Stimulated activated CD4-positive, alpha-beta T cell treated with anti-CD3 and anti-CD28 coated beads, Interleukin-1b, Interleukin-23, amount 100 ng/mL, for 48 hours (primary cell): ENCODE data around the gene CDKAL1.
"Not testable (repeated sequence)": the region's sequence is repeated elsewhere in the genome, so short reads cannot be mapped to it uniquely, and the experiment has no call there.

Experiments
- DNase-seq: peaks from one replicate; pipeline ENCODE4 v3.0.0-alpha.2; 2020

Gene CDKAL1

DNA sequence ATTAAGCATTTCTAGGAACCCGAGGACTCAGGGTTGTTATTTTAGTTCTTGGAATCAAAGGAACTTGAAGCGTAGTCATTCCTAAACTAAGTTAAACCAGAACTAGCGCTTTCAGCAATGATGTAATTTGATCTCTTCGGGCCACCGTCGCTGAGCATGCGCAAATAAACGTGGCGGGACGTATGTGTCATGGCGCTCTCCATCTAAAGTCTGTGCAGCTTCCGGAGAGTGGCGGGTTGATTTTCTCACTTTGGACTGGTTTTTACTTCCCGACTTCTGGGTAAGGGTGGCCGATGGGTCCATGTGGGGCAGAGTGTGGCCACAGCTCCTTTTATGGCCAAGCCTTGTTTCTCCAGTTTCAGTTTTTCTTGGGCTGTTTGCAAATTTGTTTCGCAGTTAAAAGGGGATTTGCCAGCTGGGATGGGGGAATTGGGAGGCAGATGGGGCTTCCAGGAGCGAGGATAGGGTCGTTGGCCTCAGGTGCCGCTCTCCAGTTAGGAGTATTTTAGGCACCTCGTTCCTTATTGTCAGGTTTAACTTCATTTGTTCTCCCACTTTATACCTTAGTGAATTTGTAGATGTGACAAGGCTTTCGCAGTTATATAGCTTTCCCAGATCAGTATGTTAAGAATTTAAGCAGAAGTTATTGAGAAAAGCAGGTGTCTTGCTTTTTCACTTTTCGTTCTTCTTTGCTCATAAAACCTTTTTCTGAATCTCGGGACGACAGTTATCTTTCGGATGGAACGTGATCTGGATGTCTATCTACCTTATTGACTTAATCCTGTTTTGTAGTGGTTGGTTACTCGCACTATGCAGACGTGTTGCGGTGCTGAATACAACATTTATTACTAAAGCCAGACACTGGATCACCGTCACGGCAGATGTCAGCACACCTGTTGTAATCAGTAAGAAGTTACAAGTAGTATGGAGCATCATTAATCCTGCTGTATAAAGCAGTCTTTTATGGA is at the start of gene CDKAL1:
Gene CDKAL1 (plus strand): TSS at position 163 of the 968 bp plus-strand sequence. CDS start 11,894 bp downstream, outside the sequence.
- peak; percentile 91 for DNase-seq

GRCh38 chr6:20486641-20487040 is 47.6 kb upstream of the CDKAL1 start:
- DNase-seq = no peak

- DNase-seq = no peak
Observed at GRCh38 chr6:20487669-20488375, 46.4 kb upstream of the CDKAL1 start.

DNA sequence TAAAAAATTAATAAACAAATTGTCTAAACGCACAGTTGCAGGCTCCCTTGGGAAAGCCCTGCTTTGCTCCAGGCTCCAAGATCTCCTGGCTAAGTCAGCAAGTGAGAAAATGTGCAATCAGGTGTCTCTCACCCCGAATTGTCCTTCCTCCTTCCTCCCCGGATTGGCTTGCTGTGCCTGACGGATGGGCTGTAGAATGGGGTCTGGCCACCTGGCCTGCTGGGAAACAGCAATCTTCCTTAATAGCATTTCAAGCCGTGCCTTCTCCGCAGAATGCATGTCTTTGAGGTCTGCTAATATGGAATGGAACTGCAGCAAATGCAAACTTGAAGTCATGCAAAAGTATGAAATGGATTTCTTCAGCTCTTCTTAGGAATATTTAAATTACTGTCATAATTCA is 43.7 kb upstream of the CDKAL1 start:
- no peak for DNase-seq

DNA sequence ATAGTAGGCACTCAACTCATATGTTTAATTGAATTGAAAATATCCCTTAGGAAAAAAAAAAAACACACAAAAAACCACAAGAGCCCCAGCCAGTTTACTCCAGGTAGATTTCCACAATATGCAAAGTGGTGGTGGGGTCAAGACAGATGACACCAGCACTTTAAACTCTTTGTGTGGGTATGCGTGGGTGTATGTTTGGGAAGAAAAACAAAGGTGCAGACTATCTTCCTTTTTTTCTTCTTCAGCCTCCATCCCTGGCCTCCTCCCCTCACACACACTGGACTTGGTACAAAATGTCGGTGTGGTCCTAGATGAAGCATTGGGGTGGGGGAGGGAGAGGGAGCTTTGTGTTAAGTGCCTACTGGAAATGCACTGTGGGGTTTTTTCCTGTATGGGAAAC is 42.2 kb upstream of the CDKAL1 start:
- DNase-seq = no peak

- DNase-seq = no peak
Observed at GRCh38 chr6:20497216-20498040, 36.8 kb upstream of the CDKAL1 start.

DNA sequence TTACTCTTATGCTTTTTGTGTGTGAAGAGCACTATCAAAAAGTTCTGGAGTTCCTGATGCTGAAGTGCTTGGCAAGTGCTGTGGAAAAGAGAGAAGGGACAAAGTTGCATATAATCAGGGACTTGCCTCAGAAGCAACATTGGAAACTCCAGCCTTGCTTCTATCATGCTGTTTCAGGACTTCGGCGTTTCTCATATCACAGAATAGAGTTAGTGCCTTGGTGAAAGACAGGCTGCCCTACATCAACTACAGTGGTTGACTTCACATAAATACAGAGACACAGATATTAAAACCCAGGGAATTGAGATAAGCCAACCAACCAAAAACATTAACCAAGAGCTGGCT is 36.2 kb upstream of the CDKAL1 start:
- DNase-seq = no peak

- DNase-seq = no peak
Observed at GRCh38 chr6:20509212-20509611, 25.0 kb upstream of the CDKAL1 start.

DNA sequence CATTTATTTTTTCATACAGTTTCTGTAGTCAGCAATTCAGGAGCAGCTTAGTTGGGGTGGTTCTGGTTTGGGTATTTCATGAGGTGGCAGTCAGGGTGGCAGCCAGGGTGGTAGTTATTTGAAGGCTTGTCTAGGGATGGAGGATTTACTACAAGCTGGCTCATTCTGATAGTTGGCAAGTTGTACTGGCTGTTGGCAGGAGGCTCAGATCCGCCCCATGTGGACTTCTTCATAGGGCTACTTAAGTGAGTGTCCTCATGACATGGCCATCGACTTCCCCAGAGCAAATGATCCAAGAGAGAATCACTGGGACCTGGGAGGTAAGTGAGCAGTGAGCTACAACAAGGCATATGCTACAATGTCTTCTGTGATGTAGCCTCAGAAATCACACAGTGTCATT is 22.4 kb upstream of the CDKAL1 start:
- no peak for DNase-seq

GRCh38 chr6:20525208-20525607 is 9.0 kb upstream of the CDKAL1 start:
- not testable (repeated sequence) for DNase-seq

- not testable (repeated sequence) for DNase-seq
Observed at GRCh38 chr6:20529086-20529448, 5.2 kb upstream of the CDKAL1 start.

DNA sequence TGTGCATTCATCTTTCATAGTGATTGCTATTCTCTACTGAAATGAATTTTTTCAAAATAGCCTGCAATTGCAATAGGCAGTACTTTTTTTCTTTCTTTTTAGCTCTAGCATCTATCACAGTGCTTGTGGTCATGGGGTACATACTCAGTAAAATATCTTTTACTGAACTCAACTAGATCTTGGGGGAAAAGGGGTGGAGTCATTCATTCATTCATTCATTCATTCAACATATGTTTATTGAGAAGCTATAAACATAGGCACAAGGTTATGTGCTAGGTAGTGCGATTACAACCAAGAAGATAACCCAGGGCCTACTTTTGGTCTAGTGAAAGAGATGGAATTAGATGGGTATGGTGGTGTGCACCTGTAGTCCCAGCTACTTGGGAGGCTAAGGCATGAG is 1.4 kb upstream of the CDKAL1 start:
- DNase-seq = no peak

GRCh38 chr6:20533746-20534294 is 437 bp upstream of the CDKAL1 start:
- DNase-seq = no peak

DNA sequence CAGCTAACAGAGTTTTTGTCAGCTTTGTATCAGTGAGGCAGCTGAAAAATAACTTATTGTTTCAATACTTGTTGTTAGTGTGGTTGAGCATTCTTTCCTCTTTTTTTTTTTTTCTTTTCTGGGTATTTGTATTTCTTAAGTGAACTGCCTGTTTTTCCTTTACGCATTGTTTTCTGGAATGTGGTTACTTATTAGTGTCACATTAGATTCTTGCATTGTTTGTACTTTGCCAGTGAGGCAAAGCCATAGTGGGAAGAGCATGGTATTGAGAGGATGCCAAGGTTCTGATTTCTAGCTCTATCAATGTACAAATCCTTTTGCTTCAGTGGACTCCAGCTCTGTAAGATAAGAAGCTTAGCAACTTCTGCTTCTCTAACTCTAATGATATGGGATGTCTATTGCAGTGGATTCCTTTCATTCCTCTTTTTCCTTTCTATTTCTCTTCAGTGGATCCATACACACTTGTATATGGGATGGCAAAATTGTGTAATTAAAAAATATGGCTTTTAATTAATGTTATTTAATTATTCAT is 3.9 kb downstream of the CDKAL1 start:
- no peak for DNase-seq

DNA sequence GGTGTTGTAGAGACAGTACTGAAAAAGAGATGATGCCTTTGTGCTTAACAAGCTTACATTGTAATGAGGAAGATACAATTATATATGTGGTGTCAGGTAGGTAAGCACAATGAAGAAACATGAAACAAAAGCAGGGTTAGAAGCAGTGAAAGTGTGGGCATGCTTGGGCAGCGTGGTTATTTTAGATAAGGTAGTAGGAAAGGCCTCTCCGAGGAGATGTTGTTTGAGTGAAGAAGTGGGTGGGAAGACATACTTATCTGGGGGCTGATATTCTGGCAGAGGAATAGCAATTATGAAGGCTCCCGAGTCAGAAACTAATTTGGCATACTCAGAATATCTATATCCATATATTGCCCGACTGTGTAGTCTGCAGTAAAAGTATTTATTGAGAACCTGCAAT is 4.7 kb downstream of the CDKAL1 start:
- no peak for DNase-seq

DNA sequence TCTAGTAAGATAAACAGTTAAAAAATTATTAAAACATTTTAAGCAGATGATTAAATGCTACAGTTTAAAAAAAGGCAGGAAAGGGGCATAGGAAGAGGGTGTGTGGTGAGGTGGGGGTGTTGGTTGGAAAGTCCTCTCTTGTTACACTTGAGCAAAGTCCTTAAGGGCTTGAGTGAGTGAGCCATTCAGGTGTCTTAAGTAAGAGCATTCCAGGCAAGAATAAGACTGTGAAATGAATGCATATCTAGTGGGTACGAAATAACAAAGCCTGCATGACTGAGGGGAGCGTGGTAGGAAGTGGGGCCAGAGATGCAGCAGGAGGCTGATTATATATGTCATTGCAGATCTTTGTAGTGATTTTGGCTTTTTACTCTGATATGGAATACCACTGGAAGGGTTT is 5.1 kb downstream of the CDKAL1 start:
- no peak for DNase-seq

DNA sequence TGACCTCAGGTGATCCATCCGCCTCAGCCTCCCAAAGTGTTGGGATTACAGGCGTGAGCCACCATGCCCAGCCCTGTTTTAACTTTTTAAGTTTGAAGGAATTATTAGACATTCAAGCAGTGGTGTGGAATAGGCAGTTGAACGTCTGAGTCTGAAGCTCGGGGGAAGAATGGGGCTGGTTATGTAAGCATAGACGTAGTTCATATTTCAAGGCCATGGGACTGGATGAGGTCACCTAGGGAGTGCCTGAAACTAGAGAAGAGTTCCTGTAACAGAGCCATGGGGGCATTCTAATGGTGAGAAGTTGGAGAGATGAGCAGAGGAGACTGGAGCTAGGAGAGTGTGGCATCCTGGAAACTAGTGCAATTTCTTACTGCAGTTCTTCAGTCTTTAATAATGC is 6.4 kb downstream of the CDKAL1 start:
- no peak for DNase-seq

DNA sequence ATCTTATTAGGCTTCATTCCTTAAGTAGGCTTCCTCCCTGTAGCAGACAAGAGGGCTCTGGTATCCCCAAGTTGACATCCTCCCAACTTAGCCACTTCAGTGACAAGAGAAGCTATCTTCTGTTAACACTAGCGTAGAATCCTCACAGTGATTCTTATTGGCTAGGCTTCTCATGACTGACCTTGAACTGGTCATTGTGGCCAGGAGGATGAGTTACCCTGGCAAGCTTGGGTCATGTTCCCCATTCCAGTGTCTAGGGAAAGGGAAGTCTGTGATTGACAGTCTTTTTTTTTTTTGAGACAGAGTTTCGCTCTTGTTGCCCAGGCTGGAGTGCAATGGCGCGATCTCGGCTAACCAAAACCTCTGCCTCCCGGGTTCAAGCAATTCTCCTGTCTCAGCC is 7.1 kb downstream of the CDKAL1 start:
- DNase-seq = no peak

GRCh38 chr6:20542927-20543602 is 8.8 kb downstream of the CDKAL1 start:
- peak; percentile 30 for DNase-seq

DNA sequence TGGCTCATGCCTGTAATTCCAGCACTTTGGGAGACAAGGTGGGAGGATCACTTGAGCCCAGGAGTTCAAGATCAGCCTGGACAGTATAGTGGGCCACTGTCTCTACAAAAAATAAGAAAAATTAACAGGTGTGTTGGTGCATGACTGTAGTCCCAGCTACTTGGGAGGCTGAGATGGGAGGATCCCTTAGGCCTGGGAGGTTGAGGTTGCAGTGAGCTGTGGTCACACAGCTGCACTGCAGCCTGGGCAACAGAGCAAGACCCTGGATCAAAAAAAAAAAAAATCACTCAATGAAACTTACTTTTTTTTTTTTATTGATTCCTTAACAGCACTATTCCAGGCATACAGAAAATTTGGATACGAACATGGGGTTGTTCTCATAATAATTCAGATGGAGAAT is 14.0 kb downstream of the CDKAL1 start:
- DNase-seq = no peak

DNA sequence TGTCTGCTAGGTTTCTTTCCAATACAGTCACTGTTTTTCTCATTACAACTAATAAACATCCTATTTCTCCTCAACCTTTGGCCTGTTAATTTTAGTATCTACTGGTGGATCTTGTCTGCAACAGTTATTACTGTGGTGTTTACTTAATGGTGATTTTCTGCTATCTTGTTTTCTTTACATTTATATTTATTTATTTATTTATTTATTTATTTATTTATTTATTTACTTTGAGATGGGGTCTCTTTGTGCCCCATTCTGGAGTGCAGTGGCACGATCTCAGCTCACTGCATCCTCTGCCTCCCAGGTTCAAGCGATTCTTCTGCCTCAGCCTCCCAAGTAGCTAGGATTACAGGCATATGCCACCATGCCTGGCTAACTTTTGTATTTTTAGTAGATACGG is 15.1 kb downstream of the CDKAL1 start:
- DNase-seq = not testable (repeated sequence)

DNA sequence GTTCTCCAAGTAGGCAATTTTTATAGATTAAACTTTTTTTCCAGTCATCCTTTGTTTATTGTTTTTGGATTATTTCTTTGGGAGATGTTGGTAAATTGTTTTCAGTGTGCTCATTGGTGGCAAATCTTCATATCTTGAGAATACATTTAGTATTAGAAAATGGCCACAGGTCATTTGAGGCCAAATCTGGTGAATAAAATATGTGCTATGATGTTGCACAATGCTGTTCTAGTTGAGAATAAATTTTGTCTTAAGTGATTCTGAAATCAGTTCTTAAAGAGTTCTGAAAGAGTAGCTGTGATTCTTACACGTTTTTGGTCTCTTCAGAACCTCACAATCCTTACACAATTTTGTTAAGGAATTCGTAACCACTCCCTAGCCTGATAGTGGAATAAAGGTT is 20.1 kb downstream of the CDKAL1 start:
- no peak for DNase-seq
